Motor neuron (in vitro differentiated cells): Measurements from ENCODE around the gene FTH1. TPM values are rescaled to one million over a fixed set of nuclear protein-coding genes. Genes with fewer than 3 reads are reported as not detected.
A peak's percentile ranks its signal among the peaks of the same experiment; 100 is the strongest.
"Not testable (repeated sequence)": the region's sequence is repeated elsewhere in the genome, so short reads cannot be mapped to it uniquely, and the experiment has no call there.

Source experiments
- ATAC-seq, 8 experiments: fragments of 200-7000 bp; cut with Tn5 transposase; replicated peaks in 6 of 8; 2 replicates each; pipeline ENCODE4 v1.8.0; 2021; ENCODE audit warnings: mild to moderate bottlenecking in 8 of 8, moderate library complexity in 8 of 8
- H3K27ac ChIP-seq, 2 donors: fragments of 250-450 bp; sonication (Bioruptor Pico); 2 replicates each; pipeline ENCODE4 v1.9.0; 2021; ENCODE audit warnings: antibody characterized with exemption in 2 of 2, mild to moderate bottlenecking in 2 of 2, moderate library complexity in 1 of 2
- H3K4me1 ChIP-seq, 2 donors: fragments of 250-450 bp; sonication (Bioruptor Pico); replicated peaks in 1 of 2; 2 replicates each; pipeline ENCODE4 v1.6.1; 2021; ENCODE audit warnings: antibody characterized with exemption in 2 of 2, mild to moderate bottlenecking in 2 of 2, moderate library complexity in 1 of 2
- H3K4me3 ChIP-seq, 5 donors: fragments of 250-450 bp; sonication (Bioruptor Pico); 2 replicates each; pipeline ENCODE4 v1.9.0; 2021; ENCODE audit warnings: antibody characterized with exemption in 5 of 5, mild to moderate bottlenecking in 5 of 5, moderate library complexity in 4 of 5
- WGBS, 10 experiments: fragments of 450-650 bp; shearing (Covaris generic); methylation state at CpG; one replicate each; pipeline ENCODE4 v1.0.0; 2022; 5-methylcytosine and 5-hydroxymethylcytosine counted together
- in situ Hi-C, 9 experiments: fragments of 400-800 bp; cut with MboI; loops; one replicate each; pipeline ENCODE4 v1.15.0; 2021; ENCODE audit warnings: low sequenced_read_pairs in 9 of 9, low pct_unique_long_range_greater_than_20kb in 2 of 9; ENCODE audit not compliant: unreplicated experiment in 9 of 9
- total RNA-seq, 8 experiments: library from RNA; unstranded; fragments of 300-600 nt; gene quantifications; 2 replicates each; pipeline versions ENCODE4 v1.2.3 to v1.2.4, GENCODE V29; 2022

FTH1 gene
- total RNA-seq, result 1,000 to 10,000 TPM in 6 of 8 experiments, 100 to 1,000 TPM in 2; 863 to 2,225 (median 1,257) TPM

GRCh38 chr11:61967116-61967923, at the start of gene FTH1:
TSS of gene FTH1 (minus strand) at chr11:61967634. CDS start at chr11:61967425, 209 bp downstream.
- 0% methylated on average over 4 of the region's 93 CpGs; no CpG with 5 or more reads in 9 of the 10 experiments for WGBS, 10 experiments
- ATAC-seq, result peak; percentile 25 to 84 (median 77)
- in situ Hi-C loops, result loop anchor here in 1 of 9 experiments (25.0 kb wide), 1 partner anchor 95 kb away; no protein-coding TSS in a partner anchor
- Histone ChIP-seq H3K27ac (peak within 1 kb of the TSS; percentile 94 to 96), H3K4me3 (peak within 1 kb of the TSS; percentile 76 to 99 (median 96)), H3K4me1 (peaks cover 26 to 28% of the 10 kb centered on the region in 2 donors)

GRCh38 chr11:62015615-62016014, 48.2 kb upstream of the FTH1 start:
- 0 to 100% (median 93%) methylated on average over 1 to 5 of the region's 7 CpGs; no CpG with 5 or more reads in 1 of the 10 experiments for WGBS, 10 experiments
- in situ Hi-C loops, result no loop called here
- peak in 1 of 8 experiments; percentile 7 for ATAC-seq
- Histone ChIP-seq H3K4me3 (no peak overlapping the region), H3K4me1 (peaks cover 6 to 11% of the 10 kb centered on the region in 2 donors), H3K27ac (no peak overlapping the region)

- in situ Hi-C loops, result no loop called here
- peak in 3 of 8 experiments; percentile 85 to 96 (median 87) for ATAC-seq
- 10 to 100% (median 80%) methylated on average over 2 to 10 of the region's 15 CpGs; no CpG with 5 or more reads in 1 of the 10 experiments for WGBS, 10 experiments
- Histone ChIP-seq H3K27ac (no peak overlapping the region), H3K4me3 (no peak overlapping the region), H3K4me1 (peaks cover 6 to 11% of the 10 kb centered on the region in 2 donors)
These were observed 46.4 kb upstream of the FTH1 start for GRCh38 chr11:62013537-62014476.

- WGBS, 10 experiments, result 67 to 100% (median 87%) methylated on average over 1 to 3 of the region's 5 CpGs; no CpG with 5 or more reads in 6 of the 10 experiments
- in situ Hi-C loops, result no loop called here
- ATAC-seq, result peak in 3 of 8 experiments; percentile 50 to 54 (median 52)
These were observed 45.5 kb upstream of the FTH1 start for GRCh38 chr11:62012832-62013461.

GRCh38 chr11:62012451-62012831, 45.0 kb upstream of the FTH1 start:
- Histone ChIP-seq H3K4me1 (peaks cover 5 to 9% of the 10 kb centered on the region in 2 donors), H3K27ac (no peak overlapping the region), H3K4me3 (no peak overlapping the region)
- ATAC-seq, result no peak
- WGBS, 10 experiments, result 0 to 90% (median 74%) methylated on average over 1 to 3 of the region's 3 CpGs; no CpG with 5 or more reads in 4 of the 10 experiments
- in situ Hi-C loops, result no loop called here

More at GRCh38 chr11:62012832-62013461, 45.5 kb upstream of the FTH1 start:
- H3K4me1 ChIP-seq, result peaks cover 6 to 11% of the 10 kb centered on the region in 2 donors
- no peak overlapping the region for H3K4me3 ChIP-seq
- H3K27ac ChIP-seq, result no peak overlapping the region

- WGBS, 10 experiments, result 74 to 100% (median 85%) methylated on average over 3 to 5 of the region's 9 CpGs; no CpG with 5 or more reads in 7 of the 10 experiments
- H3K4me3 ChIP-seq, result no peak overlapping the region
These were observed 44.4 kb upstream of the FTH1 start for GRCh38 chr11:62011881-62012280.

GRCh38 chr11:62010935-62011528, 43.6 kb upstream of the FTH1 start:
- Histone ChIP-seq H3K27ac (no peak overlapping the region), H3K4me1 (no peaks in the 10 kb centered on the region), H3K4me3 (no peak overlapping the region)
- in situ Hi-C loops, result no loop called here
- 95 to 100% (median 100%) methylated on average over 1 to 3 of the region's 4 CpGs; no CpG with 5 or more reads in 5 of the 10 experiments for WGBS, 10 experiments
- no peak for ATAC-seq

More at GRCh38 chr11:62011881-62012280, 44.4 kb upstream of the FTH1 start:
- peaks cover 0 to 4% of the 10 kb centered on the region in 2 donors for H3K4me1 ChIP-seq
- no peak overlapping the region for H3K27ac ChIP-seq
- in situ Hi-C loops, result no loop called here
- no peak for ATAC-seq

- H3K4me1 ChIP-seq, result peaks cover 0 to 5% of the 10 kb centered on the region in 2 donors
- WGBS, 10 experiments, result 60 to 100% (median 100%) methylated on average over 1 of the region's 1 CpG; no CpG with 5 or more reads in 5 of the 10 experiments
- no peak overlapping the region for H3K4me3 ChIP-seq
- no peak overlapping the region for H3K27ac ChIP-seq
- no peak for ATAC-seq
- in situ Hi-C loops, result no loop called here
These were observed 40.8 kb upstream of the FTH1 start for GRCh38 chr11:62008193-62008592.

GRCh38 chr11:62004473-62004872, 37.0 kb upstream of the FTH1 start:
- no peak overlapping the region for H3K27ac ChIP-seq
- no peak for ATAC-seq
- in situ Hi-C loops, result no loop called here
- peaks cover 0 to 13% of the 10 kb centered on the region in 2 donors for H3K4me1 ChIP-seq
- 33 to 100% (median 100%) methylated on average over 1 of the region's 2 CpGs; no CpG with 5 or more reads in 5 of the 10 experiments for WGBS, 10 experiments
- H3K4me3 ChIP-seq, result no peak overlapping the region

GRCh38 chr11:62002283-62002682, 34.8 kb upstream of the FTH1 start:
- H3K4me3 ChIP-seq, ATAC-seq, in situ Hi-C loops, H3K27ac ChIP-seq: not testable (repeated sequence)
- peaks cover 0 to 13% of the 10 kb centered on the region in 2 donors for H3K4me1 ChIP-seq
- 95 to 100% (median 98%) methylated on average over 1 to 4 of the region's 8 CpGs; no CpG with 5 or more reads in 6 of the 10 experiments for WGBS, 10 experiments

GRCh38 chr11:62001450-62002191, 34.2 kb upstream of the FTH1 start:
- WGBS, 10 experiments, result 24 to 100% (median 55%) methylated on average over 1 to 9 of the region's 12 CpGs; no CpG with 5 or more reads in 2 of the 10 experiments
- no peak overlapping the region for H3K27ac ChIP-seq
- H3K4me3 ChIP-seq, result no peak overlapping the region
- in situ Hi-C loops, result no loop called here
- ATAC-seq, result no peak
- peaks cover 0 to 13% of the 10 kb centered on the region in 2 donors for H3K4me1 ChIP-seq
